Endodermal cell (in vitro differentiated cells): Measurements from ENCODE around the gene BRD3OS. TPM values are rescaled to one million over a fixed set of nuclear protein-coding genes. Genes with fewer than 3 reads are reported as not detected.
A peak's percentile ranks its signal among the peaks of the same experiment; 100 is the strongest.

Experiments used
- DNase-seq: peaks from one replicate; pipeline ENCODE4 v3.0.0-alpha.2; 2017
- H3K27ac ChIP-seq: 2 replicates; pipeline ENCODE4 v1.5.1; 2013; ENCODE audit warnings: mild to moderate bottlenecking, low read depth, low read length, moderate library complexity
- H3K27me3 ChIP-seq: 2 replicates; pipeline ENCODE4 v1.6.1; 2013; ENCODE audit warnings: mild to moderate bottlenecking, low read length, moderate library complexity; ENCODE audit not compliant: insufficient read depth, control insufficient read depth, poor library complexity, severe bottlenecking
- H3K36me3 ChIP-seq: 2 replicates; pipeline ENCODE4 v1.7.0; 2013; ENCODE audit warnings: mild to moderate bottlenecking, low read length, moderate library complexity; ENCODE audit not compliant: control insufficient read depth, insufficient read depth
- H3K4me1 ChIP-seq: one replicate; pipeline ENCODE4 v1.7.0; 2013; ENCODE audit warnings: low read length; ENCODE audit not compliant: control insufficient read depth, insufficient read depth
- H3K4me3 ChIP-seq: 2 replicates; pipeline ENCODE4 v1.5.1; 2013; ENCODE audit warnings: mild to moderate bottlenecking, low read length, moderate library complexity
- H3K9ac ChIP-seq: 2 replicates; pipeline ENCODE4 v1.6.1; 2013; ENCODE audit warnings: mild to moderate bottlenecking, low read length, moderate library complexity; ENCODE audit not compliant: poor library complexity, severe bottlenecking; ENCODE audit errors: extremely low read depth
- H3K9me3 ChIP-seq: 2 replicates; pipeline ENCODE4 v1.6.1; 2013; ENCODE audit warnings: mild to moderate bottlenecking, low read length, moderate library complexity; ENCODE audit not compliant: control insufficient read depth
- H3K27ac Mint-ChIP-seq: 2 replicates; pipeline ENCODE4 v1.8.0; 2020; ENCODE audit warnings: mixed read lengths
- H3K27me3 Mint-ChIP-seq: 2 replicates; pipeline ENCODE4 v1.8.0; 2021; ENCODE audit warnings: mild to moderate bottlenecking, mixed read lengths; ENCODE audit not compliant: insufficient read depth
- H3K36me3 Mint-ChIP-seq: 2 replicates; pipeline ENCODE4 v1.8.0; 2020; ENCODE audit warnings: low read depth, mixed read lengths
- H3K4me1 Mint-ChIP-seq: 2 replicates; pipeline ENCODE4 v1.8.0; 2020; ENCODE audit warnings: mixed read lengths
- H3K4me3 Mint-ChIP-seq: 2 replicates; pipeline ENCODE4 v1.8.0; 2020; ENCODE audit warnings: mild to moderate bottlenecking, moderate library complexity, mixed read lengths
- H3K9me3 Mint-ChIP-seq: 2 replicates; pipeline ENCODE4 v1.8.0; 2020; ENCODE audit warnings: mild to moderate bottlenecking, mixed read lengths
- CTCF ChIP-seq: fragments of 200-600 bp; sonication (generic); conservative IDR thresholded peaks from 2 replicates; pipeline ENCODE4 v1.5.0; 2021; ENCODE audit warnings: antibody characterized with exemption, mild to moderate bottlenecking
- WGBS, 2 experiments: methylation state at CpG; one replicate each; pipeline versions ENCODE4 v1.1.5 to v1.1.7; 2013; ENCODE audit warnings: missing lambda C conversion rate in 2 of 2, mixed read lengths in 1 of 2; ENCODE audit not compliant: insufficient coverage in 1 of 2, insufficient read length in 1 of 2; 5-methylcytosine and 5-hydroxymethylcytosine counted together
- total RNA-seq, 2 donors: library from RNA; stranded (reverse); fragmentation: NEBNext Ultra II Directional in 1 of 2; extraction: Animal tissue kit (Norgen Biotek cat#: 25700) in 1 of 2; gene quantifications; 2 replicates in 1 of 2; 3 replicates in 1 of 2; pipeline ENCODE4 v1.2.1, GENCODE V29; 2021

Gene BRD3OS
- total RNA-seq, 2 donors from 2014 or later: 19.0 to 26.5 TPM

GRCh38 chr9:134059661-134060395 lies 34.5 kb downstream of the BRD3OS start:
- Histone ChIP-seq H3K4me3 (no peak overlapping the region), H3K4me1 (no peaks in the 10 kb centered on the region), H3K27me3 (no peaks in the 10 kb centered on the region), H3K9me3 (no peaks in the 10 kb centered on the region), H3K36me3 (peaks cover 15% of the 10 kb centered on the region), H3K27ac (no peak overlapping the region), H3K9ac (no peak overlapping the region)
- TF ChIP-seq CTCF: peak; percentile 44
- Mint-ChIP-seq H3K27ac (peak overlapping the region; percentile 40), H3K4me1 (peaks cover 20% of the 10 kb centered on the region), H3K4me3 (no peak overlapping the region), H3K9me3 (no peaks in the 10 kb centered on the region), H3K27me3 (no peaks in the 10 kb centered on the region), H3K36me3 (peaks cover 7% of the 10 kb centered on the region)
- peak; percentile 47 for DNase-seq
- 94% methylated on average over 15 to 17 of the region's 17 CpGs for WGBS, 2 experiments

- Histone ChIP-seq H3K27ac (no peak overlapping the region), H3K4me1 (peaks cover under 1% of the 10 kb centered on the region), H3K9me3 (no peaks in the 10 kb centered on the region), H3K36me3 (peaks cover 15% of the 10 kb centered on the region), H3K9ac (no peak overlapping the region), H3K4me3 (no peak overlapping the region), H3K27me3 (no peaks in the 10 kb centered on the region)
- peak; percentile 44 for DNase-seq
- 86% methylated on average over 4 of the region's 4 CpGs; no CpG with 5 or more reads in 1 of the 2 experiments for WGBS, 2 experiments
- Mint-ChIP-seq H3K27ac (no peak overlapping the region), H3K4me3 (no peak overlapping the region), H3K9me3 (no peaks in the 10 kb centered on the region), H3K4me1 (peaks cover 23% of the 10 kb centered on the region), H3K27me3 (no peaks in the 10 kb centered on the region), H3K36me3 (peaks cover 8% of the 10 kb centered on the region)
- no peak for TF ChIP-seq CTCF
Measured at GRCh38 chr9:134060546-134060945, 35.3 kb downstream of the BRD3OS start.

GRCh38 chr9:134061019-134061687 lies 35.9 kb downstream of the BRD3OS start:
- Histone ChIP-seq H3K27me3 (no peaks in the 10 kb centered on the region), H3K4me3 (no peak overlapping the region), H3K9me3 (no peaks in the 10 kb centered on the region), H3K9ac (no peak overlapping the region), H3K4me1 (peaks cover 2% of the 10 kb centered on the region), H3K36me3 (peaks cover 15% of the 10 kb centered on the region), H3K27ac (no peak overlapping the region)
- H3K27me3 Mint-ChIP-seq: no peaks in the 10 kb centered on the region
- no peak overlapping the region for H3K4me3 Mint-ChIP-seq
- 97 to 100% methylated on average over 1 to 4 of the region's 4 CpGs for WGBS, 2 experiments
- no peak for TF ChIP-seq CTCF
- no peaks in the 10 kb centered on the region for H3K9me3 Mint-ChIP-seq
- DNase-seq: no peak
- H3K27ac Mint-ChIP-seq: no peak overlapping the region
- peaks cover 10% of the 10 kb centered on the region for H3K36me3 Mint-ChIP-seq
- H3K4me1 Mint-ChIP-seq: peaks cover 30% of the 10 kb centered on the region
